Measurements from ENCODE around the gene PON2. TPM values are rescaled to one million over a fixed set of nuclear protein-coding genes. Genes with fewer than 3 reads are reported as not detected.

Gene PON2
- total RNA-seq, 4 donors from 2014 or later = 48.2 to 67.3 (median 55.4) TPM

DNA sequence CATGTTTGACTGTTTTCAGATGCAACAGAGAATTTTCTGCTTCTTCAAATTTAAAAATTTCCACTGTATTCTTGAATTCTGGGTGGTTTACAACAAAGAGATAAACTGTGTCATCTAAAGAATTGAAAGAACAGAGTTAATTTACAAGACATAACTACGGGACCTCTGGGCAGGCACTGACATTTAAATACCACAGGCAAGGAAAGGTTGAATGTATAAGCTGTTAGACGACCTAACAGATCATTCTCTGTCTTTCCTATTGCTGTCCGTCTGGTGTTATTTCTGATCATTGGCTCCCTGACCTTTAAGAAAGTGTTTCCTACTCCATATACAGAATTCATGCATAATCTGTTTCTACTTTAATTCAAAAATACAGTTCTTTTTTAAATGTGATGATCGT is 23.2 kb downstream of the PON2 start:
- DNase-seq (ENCODE audit: extremely low spot score) = no peak
- intact Hi-C loops (cut with DNase I) = no loop called here
- H3K4me1 ChIP-seq = no peaks in the 10 kb centered on the region
- WGBS = 82% methylated on average over 4 of the region's 4 CpGs
- TF ChIP-seq POLR2AphosphoS5 (IDR thresholded peaks at IDR 0.05) = no peak
- TF ChIP-seq, protein P1, sequence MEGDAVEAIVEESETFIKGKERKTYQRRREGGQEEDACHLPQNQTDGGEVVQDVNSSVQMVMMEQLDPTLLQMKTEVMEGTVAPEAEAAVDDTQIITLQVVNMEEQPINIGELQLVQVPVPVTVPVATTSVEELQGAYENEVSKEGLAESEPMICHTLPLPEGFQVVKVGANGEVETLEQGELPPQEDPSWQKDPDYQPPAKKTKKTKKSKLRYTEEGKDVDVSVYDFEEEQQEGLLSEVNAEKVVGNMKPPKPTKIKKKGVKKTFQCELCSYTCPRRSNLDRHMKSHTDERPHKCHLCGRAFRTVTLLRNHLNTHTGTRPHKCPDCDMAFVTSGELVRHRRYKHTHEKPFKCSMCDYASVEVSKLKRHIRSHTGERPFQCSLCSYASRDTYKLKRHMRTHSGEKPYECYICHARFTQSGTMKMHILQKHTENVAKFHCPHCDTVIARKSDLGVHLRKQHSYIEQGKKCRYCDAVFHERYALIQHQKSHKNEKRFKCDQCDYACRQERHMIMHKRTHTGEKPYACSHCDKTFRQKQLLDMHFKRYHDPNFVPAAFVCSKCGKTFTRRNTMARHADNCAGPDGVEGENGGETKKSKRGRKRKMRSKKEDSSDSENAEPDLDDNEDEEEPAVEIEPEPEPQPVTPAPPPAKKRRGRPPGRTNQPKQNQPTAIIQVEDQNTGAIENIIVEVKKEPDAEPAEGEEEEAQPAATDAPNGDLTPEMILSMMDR (IDR thresholded peaks at IDR 0.05) = no peak
- no peak for TF ChIP-seq EP300 (IDR thresholded peaks at IDR 0.05)
- no peak for TF ChIP-seq POLR2A (IDR thresholded peaks at IDR 0.05; ENCODE audit: low read depth)
- H3K27me3 ChIP-seq = no peaks in the 10 kb centered on the region
- H3K9me3 ChIP-seq = no peaks in the 10 kb centered on the region
- no peak overlapping the region for H3K27ac ChIP-seq (replicated peaks in 1 of 4)
- H3K4me3 ChIP-seq = no peak overlapping the region
- H3K36me3 ChIP-seq = peaks cover 10 to 70% (median 40%) of the 10 kb centered on the region in 4 donors

GRCh38 chr7:95411036-95411435 is 23.8 kb downstream of the PON2 start:
- Histone ChIP-seq H3K27me3 (no peaks in the 10 kb centered on the region), H3K4me1 (no peaks in the 10 kb centered on the region), H3K27ac (replicated peaks in 1 of 4) (no peak overlapping the region), H3K4me3 (no peak overlapping the region), H3K9me3 (no peaks in the 10 kb centered on the region), H3K36me3 (peaks cover 16 to 75% (median 43%) of the 10 kb centered on the region in 4 donors)
- 85% methylated on average over 3 of the region's 3 CpGs for WGBS
- no peak for DNase-seq (ENCODE audit: extremely low spot score)
- intact Hi-C loops (cut with DNase I) = no loop called here
- TF ChIP-seq EP300 (IDR thresholded peaks at IDR 0.05) (no peak), POLR2AphosphoS5 (IDR thresholded peaks at IDR 0.05) (no peak), POLR2A (IDR thresholded peaks at IDR 0.05; ENCODE audit: low read depth) (no peak)
- TF ChIP-seq, protein P1 (IDR thresholded peaks at IDR 0.05) = no peak

DNA sequence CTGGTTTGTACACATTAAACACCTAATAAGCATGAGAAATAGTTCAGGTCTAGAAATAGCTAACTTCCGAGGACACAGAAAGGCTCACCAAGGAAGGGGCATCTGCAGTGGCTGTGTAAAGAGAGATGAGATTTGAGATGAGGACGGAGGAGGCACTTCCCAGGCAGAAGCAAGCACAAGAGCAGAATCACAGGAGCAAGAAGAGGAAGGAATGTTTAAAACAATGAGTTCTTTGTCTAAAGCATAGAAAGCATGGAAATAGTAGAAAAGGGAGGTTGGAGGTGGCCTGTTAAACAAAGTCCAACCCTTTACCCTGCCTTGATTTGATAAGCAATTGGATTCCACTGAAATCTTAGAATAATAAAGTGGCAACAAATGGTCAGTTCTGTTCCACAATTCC is 27.1 kb downstream of the PON2 start:
- no peaks in the 10 kb centered on the region for H3K27me3 ChIP-seq
- H3K9me3 ChIP-seq = no peaks in the 10 kb centered on the region
- H3K27ac ChIP-seq (replicated peaks in 1 of 4) = no peak overlapping the region
- H3K4me3 ChIP-seq = no peak overlapping the region
- intact Hi-C loops (cut with DNase I) = no loop called here
- no peak for TF ChIP-seq POLR2A (IDR thresholded peaks at IDR 0.05; ENCODE audit: low read depth)
- TF ChIP-seq POLR2AphosphoS5 (IDR thresholded peaks at IDR 0.05) = no peak
- TF ChIP-seq EP300 (IDR thresholded peaks at IDR 0.05) = no peak
- TF ChIP-seq, protein P1 (IDR thresholded peaks at IDR 0.05) = no peak
- WGBS = 89% methylated on average over 2 of the region's 2 CpGs
- H3K36me3 ChIP-seq = peaks cover 19 to 71% (median 48%) of the 10 kb centered on the region in 4 donors
- H3K4me1 ChIP-seq = no peaks in the 10 kb centered on the region
- DNase-seq (ENCODE audit: extremely low spot score) = no peak

- H3K36me3 ChIP-seq = peaks cover 19 to 55% (median 38%) of the 10 kb centered on the region in 4 donors
- 95% methylated on average over 6 of the region's 6 CpGs for WGBS
- H3K27ac ChIP-seq (replicated peaks in 1 of 4) = no peak overlapping the region
- no peaks in the 10 kb centered on the region for H3K9me3 ChIP-seq
- no peaks in the 10 kb centered on the region for H3K4me1 ChIP-seq
- no peak for DNase-seq (ENCODE audit: extremely low spot score)
- TF ChIP-seq EP300 (IDR thresholded peaks at IDR 0.05) (no peak), POLR2AphosphoS5 (IDR thresholded peaks at IDR 0.05) (no peak), POLR2A (IDR thresholded peaks at IDR 0.05; ENCODE audit: low read depth) (no peak)
- TF ChIP-seq, protein P1 (IDR thresholded peaks at IDR 0.05) = no peak
- intact Hi-C loops (cut with DNase I) = no loop called here
- no peak overlapping the region for H3K4me3 ChIP-seq
- H3K27me3 ChIP-seq = no peaks in the 10 kb centered on the region
Measured at GRCh38 chr7:95405800-95406199, 29.0 kb downstream of the PON2 start.

DNA sequence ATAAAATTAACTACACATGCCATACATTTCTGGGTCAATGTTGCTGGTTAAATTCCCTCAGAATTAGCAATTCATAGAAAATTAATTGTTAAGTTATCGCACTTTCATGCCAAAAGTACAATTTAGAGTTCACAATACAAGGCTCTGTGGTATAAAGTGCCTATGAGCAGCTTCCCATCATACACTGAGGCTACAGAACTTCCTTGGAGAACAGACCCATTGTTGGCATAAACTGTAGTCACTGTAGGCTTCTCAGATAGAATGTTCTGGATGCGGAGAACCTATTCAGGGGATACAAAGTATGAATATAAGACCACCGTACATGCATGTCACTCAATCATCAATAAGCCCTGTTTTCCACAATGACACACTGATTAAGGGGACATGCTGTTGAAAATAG is 29.6 kb downstream of the PON2 start:
- intact Hi-C loops (cut with DNase I) = no loop called here
- no peak overlapping the region for H3K4me3 ChIP-seq
- TF ChIP-seq, protein P1 (IDR thresholded peaks at IDR 0.05) = no peak
- TF ChIP-seq EP300 (IDR thresholded peaks at IDR 0.05) = no peak
- H3K27me3 ChIP-seq = no peaks in the 10 kb centered on the region
- DNase-seq (ENCODE audit: extremely low spot score) = no peak
- no peak overlapping the region for H3K27ac ChIP-seq (replicated peaks in 1 of 4)
- H3K9me3 ChIP-seq = no peaks in the 10 kb centered on the region
- peaks cover 19 to 50% (median 33%) of the 10 kb centered on the region in 4 donors for H3K36me3 ChIP-seq
- H3K4me1 ChIP-seq = no peaks in the 10 kb centered on the region
- WGBS = 90% methylated on average over 3 of the region's 3 CpGs

All from esophagus muscularis mucosa (tissue), 4 donors.